HL-60/S4 treated with retinoic acid at 250 ng/mL for 4 days and 3 days (cell line): Measurements from ENCODE around the gene FAT3.

ENCODE experiments used
- in situ Hi-C: fragments of 300-500 bp; cut with MboI; formaldehyde crosslinking; loops from 2 replicates; pipeline ENCODE4 v1.7.0; 2022; ENCODE audit warnings: low sequenced_read_pairs

Gene FAT3

DNA sequence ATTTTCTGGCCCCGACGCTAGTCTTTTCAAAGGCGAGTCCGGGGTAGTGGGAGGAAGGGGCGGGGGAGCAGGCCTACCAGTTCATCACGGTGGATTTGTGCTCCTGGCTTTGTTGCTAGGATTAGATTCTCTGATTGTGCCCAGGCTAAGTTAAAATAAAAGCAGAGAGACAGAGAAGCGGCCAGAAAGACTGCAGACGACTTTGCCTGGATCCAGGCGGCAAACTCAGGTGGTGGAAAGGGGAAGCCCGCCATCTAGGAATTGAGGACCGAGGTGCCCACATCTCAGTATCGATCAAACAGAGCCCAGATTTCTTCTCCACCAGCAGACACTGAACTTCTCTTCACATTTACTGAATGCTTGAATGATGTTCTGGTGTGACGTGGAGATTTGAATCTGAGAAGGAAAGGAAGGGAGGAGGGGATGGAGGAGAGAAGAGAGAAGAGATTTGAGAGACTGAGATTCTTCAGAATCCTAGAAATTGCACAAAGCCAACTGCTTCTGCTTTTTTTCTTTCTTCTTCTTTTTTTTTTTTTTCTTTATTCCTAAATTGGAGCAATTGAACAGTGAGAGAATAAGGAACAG, 2.7 kb downstream of the FAT3 start:
- in situ Hi-C loops: no loop called here

DNA sequence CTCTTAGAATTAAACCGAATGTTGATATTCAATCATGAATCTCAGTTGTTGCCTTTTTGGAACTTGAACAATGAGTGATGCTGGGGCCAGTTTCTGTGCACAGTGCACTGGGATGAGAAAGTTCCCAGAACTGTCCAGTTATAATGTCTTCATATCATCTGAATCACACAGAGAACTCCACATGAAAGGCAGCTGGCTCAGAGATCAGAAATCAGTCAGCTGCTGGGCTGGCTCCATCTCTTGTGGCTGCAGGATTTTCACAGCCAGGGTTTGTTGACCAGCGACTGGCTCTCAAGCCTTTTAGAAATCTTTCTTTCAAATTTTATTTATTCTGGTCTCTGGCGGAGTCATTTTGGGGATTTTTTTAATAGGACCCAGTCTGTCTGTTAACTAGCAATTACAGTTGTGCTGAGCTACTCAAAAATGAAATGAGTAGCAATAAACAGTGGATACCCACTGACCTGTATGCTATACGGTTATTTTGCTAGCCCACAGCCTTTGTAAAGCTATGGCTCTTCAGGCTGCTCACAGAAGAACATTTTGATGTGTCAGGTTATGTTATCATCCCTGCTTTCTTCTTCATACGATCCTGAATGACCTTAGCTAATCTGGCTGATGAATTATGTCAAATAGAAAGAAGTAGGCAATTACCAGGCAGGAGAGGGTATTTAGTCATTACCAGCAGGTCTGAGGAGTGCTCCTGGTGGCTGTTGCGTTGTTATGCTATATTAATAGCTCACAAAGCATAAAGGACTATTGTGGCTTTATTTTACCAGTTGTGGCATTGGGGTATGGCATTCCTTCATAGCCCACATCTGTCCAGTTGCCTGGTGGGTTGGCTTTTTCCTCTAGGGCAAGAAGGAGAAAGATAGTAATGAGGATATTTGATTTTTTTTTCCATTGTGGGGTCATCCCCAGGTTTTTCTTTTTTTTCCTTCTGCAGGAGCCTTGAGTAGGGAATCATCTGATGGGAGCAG, 3.6 kb downstream of the FAT3 start:
- in situ Hi-C loops: no loop called here

DNA sequence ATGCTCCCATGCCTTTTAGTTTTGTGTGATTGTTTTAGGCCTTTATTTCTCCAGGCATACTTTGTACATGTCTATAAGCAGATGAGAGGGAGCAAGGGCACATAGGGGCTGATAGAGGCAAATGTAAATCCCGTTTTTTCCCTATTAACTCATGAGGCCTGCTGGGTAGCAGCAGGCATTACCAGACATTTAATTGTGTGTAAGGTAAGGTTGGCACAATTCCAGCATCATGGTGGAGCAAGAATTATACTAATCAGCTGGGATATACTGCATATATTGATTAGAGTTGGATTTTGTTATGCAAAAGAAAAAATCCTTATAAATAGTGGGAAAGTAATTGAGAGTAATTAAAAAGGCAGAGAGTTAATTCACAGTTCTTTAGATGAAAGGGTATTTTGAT, 12.2 kb downstream of the FAT3 start:
- in situ Hi-C loops: no loop called here

DNA sequence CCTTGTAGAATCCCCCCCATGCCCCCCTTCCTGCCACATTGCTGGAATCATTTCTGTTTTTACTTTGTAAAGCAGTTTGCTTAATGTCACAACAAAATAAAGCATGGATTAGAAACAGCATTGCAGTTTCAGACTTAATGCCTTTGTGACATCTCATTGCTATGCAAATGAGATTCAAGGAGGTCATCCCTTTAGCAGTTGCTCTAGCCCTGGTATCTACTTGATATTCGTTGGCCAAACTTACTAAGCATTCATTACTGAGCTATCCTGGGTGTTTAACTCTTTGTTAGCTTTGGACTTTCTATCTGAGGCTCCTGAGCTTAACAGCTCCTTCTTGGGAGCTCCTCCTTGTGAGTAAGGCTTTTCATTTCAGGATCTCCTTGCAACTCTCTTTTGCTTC, 16.3 kb downstream of the FAT3 start:
- in situ Hi-C loops: no loop called here

DNA sequence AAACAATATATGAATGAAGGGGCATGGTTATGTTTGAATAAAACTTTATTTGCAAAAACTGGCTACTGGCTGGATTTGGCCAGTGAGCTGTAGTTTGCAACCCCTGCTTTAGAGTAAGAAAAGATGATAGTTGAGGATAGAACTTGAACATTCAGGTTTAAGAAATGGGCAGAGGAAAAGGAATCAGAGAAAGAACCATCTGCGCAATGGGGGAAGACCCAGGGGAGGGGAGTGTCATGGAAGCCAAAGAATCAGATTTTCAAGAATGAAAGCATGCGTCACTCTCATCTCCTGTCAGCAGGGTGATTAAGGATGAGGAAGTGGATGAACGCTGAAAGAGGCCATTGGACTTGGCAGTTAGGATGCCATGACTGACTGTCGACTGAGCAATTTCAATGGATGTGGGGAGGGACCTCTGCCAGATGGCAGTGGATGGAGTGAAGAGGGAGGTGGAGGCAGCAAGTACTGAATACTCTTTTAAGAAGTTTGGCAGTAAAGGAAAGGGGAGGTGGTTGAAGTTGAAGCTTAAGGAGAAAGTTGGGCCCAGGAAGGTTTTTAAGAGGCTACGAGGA, 21.2 kb downstream of the FAT3 start:
- in situ Hi-C loops: no loop called here

DNA sequence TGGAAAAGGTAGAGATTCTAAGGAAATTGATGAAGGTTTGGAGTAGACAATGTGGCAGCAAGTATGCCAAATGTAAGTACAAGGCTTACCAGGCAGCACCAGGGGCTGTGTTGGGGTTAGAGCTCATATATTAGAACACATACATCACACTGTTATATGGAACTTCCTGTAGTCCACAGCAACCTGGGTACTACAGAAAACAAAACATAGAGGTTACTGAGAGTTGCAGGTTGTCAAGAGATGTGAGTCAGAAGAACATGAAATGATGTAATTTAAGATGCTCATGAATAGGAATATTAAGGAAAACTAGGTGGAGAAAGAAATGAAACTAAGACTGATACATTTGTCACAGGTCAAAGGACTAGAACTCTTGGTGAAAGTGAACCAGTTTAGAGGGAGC, 22.0 kb downstream of the FAT3 start:
- in situ Hi-C loops: no loop called here

DNA sequence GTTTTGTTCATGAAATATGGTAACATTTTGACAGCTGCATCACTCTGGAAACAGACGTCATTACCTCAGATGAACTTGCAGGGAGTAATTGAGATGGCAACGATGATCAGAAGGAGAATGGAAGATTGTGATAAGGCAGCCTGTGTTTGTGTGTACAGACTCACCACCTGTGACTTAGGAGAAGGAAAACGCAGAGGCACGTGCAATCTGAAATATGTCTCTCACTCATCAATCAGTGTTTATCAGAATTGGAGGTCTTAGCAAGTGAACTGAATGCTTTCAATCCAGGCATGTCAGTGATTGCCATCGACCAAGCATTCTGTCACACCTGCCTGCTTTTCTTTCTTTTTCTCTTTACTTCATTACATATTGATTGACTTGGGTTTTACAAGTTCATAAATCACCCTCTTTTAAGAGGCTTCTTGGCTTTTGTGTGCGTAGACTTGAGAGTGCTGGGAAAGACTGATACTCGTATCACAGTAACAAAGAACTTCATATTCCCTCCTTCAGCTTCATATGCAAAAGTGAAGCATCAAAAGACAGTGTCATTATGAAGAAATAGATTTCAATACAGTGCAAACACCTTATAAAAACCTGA, 24.6 kb downstream of the FAT3 start:
- in situ Hi-C loops: no loop called here

DNA sequence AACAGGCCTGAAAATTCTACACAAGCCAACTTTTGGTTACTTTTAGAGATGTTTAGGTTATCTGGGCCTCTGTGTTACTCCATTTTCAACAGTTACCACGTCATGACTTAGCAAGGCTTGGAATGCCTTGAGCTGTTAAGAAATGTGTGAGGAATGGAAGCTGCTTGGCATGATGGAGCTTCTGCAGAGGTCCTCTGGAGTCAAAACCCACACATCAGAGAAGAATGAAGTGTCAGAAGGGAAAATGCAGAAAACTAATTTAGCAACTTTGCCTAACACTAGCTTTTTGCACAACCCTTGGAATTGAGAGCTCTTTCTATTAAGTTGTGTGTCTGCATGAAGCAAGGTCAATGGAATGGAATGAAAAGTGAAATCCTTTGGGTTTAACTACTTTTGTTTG, 27.4 kb downstream of the FAT3 start:
- in situ Hi-C loops: no loop called here

DNA sequence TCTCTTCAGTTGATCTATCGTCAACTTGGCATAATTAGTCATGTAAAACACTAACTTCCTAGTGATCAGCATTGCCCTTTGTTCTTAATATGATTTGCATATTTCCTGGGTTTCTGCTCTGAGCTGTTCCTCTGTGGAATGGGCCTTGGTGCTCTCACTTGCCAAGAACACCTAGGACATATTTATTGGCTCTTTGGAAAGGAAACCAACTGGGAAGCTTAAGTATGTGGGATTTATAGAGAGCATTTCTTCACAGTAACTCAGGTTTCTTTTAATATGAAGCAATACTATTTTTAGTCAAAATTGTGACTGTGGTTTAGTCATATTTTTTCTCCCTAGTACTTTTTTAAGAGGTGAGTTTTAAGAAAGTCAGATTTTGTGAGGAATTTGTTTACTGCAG, 28.8 kb downstream of the FAT3 start:
- in situ Hi-C loops: no loop called here

DNA sequence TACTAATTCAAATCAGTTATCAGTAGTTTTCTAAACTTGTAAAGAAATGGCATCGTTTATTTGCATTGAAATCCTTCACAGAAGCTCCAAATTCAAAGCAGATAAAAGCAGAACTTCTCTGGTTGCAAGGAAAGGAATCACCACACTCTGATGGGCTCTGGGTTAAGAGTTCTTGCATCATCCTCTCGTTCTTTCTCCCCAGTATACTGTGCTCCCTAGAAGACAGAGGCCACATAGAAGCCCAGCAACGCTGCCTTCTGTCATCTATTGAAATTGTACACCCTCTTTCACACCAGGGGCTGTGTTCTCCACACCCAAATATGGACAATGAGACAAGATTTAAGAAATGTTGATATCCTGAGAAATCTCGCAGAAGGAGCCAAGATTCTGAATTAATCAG, 29.3 kb downstream of the FAT3 start:
- in situ Hi-C loops: no loop called here

DNA sequence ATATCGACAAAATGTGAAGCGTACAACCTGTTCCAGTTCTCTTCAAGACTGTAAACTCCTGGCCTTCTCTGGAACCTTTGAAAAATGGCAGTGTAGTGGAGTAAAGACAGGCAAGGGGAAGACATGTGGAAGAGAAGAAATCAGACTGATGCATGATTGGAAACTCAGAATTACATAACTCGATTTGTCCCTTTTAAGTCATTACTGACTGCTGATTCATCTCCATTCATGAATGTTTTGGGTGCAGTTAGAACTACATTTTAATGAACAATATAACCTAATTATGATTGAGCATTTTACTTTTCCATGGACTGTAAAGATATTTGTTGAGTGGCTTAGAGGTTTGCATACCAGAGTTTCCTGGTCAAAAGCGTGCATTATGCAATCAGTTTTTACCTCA, 32.9 kb downstream of the FAT3 start:
- in situ Hi-C loops: no loop called here

DNA sequence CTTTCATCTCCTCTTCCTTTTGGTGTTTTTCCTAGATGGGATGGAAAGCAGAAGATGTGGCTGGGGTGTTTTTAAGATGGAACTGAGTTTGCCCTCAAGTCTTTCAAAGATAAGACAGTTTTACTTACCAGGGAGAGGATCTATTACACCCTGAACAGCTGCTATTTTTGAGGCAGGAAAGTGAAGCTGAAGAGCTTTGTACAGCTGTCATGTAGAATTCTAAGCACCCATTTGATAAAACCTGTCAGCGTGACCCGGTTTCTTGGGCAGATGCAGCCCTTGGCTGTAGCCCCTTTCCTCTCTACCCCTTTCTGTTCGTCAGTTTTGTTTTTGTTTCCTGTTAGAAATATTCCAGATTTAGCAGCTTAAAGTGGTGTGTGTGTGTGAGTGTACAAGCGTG, 35.2 kb downstream of the FAT3 start:
- in situ Hi-C loops: no loop called here

DNA sequence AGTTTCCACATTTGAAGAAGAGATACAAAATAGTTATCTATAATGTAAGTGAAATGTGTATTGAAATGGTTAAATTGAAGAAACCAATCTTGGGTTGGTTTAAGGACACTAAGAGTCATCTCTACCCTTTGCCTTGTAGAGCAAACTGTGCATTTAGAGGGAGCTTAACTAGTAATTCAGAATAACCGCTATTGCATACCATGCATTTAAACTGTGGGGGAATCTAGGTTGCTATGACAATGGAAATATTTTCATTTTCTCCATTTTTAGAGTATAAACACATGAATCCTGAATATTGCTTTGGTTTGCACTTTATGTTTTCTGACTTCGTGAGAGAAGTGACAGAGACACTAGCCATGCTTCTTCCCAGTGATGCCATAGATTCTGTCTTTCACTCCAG, 39.7 kb downstream of the FAT3 start:
- in situ Hi-C loops: no loop called here

DNA sequence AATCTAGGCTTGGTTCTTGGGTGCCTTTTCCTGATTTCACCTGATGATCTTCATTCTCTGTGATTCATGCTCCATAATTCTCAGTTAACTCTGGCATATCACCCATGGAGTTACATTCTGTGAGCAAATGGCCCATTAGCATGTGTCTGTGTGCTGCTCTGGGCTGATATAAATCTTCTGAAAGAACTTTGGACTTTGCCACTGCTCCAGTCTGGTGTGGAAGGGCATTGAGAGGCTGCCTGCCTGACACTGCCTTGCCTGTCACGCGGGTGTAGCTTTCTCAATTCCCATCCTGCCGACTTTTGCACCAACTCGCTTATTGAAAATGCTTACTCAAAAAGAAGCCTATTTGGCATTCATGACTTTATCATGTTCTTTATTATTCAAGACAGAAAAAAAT, 42.2 kb downstream of the FAT3 start:
- in situ Hi-C loops: no loop called here

DNA sequence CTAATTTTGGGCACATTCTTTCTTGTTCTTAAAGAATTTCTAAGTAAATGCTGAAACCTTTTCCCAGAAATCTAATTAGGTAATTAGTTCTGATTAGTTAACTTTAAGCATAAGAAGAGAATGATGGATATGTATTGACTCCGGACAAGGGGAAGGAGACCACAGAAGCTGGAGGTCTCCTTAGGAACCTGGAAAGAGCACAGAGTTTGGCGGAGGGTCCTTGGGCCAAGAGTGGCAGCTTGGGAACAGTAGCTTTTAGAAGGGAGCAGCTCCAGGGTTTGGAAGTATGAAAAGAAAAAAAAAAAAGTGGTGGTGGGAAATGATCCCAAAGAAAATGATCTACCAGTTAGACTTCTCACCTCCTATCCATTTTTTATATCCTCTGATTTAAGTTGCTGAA, 42.7 kb downstream of the FAT3 start:
- in situ Hi-C loops: no loop called here

DNA sequence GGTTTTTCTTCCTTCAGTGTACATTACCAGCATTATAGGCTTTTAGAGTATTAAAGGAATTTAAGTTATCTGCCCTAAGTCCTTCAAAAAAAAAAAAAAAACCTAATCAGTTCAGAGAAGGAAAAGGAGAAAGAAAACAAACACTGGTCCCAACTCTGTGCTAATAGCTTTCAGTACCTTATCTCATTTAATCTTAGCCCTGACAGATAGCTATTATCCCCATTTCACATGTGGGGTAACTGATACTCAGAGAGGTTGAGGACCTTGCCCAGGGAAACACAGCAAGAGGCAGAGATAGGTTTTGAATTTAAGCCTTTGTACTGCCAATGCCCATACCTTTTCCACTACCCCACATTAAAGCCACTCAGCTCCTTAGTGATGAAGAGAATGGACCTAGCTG, 43.4 kb downstream of the FAT3 start:
- in situ Hi-C loops: no loop called here

DNA sequence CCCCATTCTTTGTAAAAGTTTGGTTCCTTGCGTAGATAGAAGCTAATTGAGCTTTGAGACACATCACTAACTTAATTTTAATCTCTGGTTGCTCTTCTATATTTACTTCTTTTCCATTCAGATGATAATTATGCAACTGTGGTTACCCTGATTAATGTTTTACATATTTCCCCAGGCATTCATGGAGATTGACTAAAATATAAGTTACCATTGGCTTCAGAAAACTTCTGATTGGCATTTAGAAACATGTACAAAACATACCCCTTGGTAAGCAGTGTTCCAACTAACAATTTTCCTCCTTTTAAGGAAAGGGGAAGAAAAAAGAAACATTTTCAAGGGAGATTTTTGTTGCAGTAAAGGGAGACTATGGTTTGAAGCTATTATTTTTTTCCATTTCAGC, 43.9 kb downstream of the FAT3 start:
- in situ Hi-C loops: no loop called here

DNA sequence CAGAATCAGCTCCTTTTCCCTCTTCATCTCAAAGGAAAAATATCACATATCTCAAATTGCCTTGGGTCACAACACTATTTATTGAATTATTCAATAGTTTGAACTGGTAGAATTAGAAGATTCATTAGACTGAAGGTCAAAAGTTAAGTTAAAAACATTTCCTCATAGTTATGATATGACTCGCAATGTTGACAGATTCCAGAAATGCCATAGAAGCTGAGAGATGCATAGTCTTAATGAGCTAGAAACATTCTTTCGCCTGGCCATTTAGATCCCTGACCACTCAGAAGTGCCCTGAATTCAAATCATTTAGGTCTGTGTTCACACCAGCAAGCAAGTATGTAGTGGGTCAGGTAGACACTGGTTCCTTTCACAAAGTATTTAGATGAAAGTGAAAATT, 44.4 kb downstream of the FAT3 start:
- in situ Hi-C loops: no loop called here

DNA sequence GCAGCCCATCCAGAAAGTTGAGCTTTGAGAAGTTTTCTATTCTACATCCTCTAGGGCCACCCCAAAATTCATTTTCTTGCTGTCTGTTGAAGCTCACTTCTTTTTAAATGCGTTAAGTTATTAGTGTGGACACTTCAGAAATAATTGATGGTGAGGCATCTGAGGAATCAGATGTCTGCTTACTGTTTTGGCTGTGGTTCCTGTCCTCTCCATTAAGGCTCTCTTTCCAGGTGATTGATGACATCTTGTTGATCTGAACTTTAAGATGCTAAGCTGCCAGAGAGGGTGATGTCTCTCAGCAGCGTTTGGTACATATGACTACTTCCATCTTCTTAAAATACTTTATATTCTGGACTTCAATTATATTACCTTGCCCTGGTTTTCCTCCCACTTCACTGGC, 45.2 kb downstream of the FAT3 start:
- in situ Hi-C loops: no loop called here

DNA sequence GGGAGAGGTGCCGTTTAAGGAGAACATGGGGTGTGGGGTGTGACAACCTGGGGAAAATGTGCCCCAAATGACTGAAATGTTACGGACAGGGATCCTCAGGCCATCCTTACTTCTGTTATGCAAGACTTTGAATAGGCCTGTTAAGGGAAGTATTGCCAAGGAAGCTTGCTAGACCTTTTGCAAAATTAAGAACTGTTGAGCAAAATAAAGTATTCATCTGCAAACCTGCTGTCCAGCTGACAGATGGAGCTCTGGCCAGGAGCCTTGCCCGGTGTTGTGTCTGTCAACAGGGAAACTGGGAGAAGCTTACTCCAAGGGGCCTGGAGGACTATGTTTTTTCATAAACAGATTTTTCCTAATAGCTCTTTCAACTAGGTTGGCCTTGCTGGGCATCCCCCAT, 48.0 kb downstream of the FAT3 start:
- in situ Hi-C loops: no loop called here
